IPS-15b (cell line): ENCODE results near the gene CENPN.

Source experiments
- H3K27me3 ChIP-seq: one replicate; pipeline ENCODE4 v1.6.1; 2013; ENCODE audit warnings: low read length; ENCODE audit not compliant: control insufficient read depth, insufficient read depth
- H3K36me3 ChIP-seq: one replicate; pipeline ENCODE4 v1.6.1; 2013; ENCODE audit warnings: low read length; ENCODE audit not compliant: control insufficient read depth, insufficient read depth
- H3K4me1 ChIP-seq: one replicate; pipeline ENCODE4 v1.6.1; 2013; ENCODE audit warnings: mild to moderate bottlenecking, low read length; ENCODE audit not compliant: control insufficient read depth, insufficient read depth
- H3K4me3 ChIP-seq: one replicate; pipeline ENCODE4 v1.5.1; 2013; ENCODE audit warnings: low read depth, low read length
- H3K9ac ChIP-seq: one replicate; pipeline ENCODE4 v1.6.1; 2013; ENCODE audit warnings: low read depth, mild to moderate bottlenecking, low read length
- H3K9me3 ChIP-seq: one replicate; pipeline ENCODE4 v1.6.1; 2013; ENCODE audit warnings: mild to moderate bottlenecking, low read length; ENCODE audit not compliant: control insufficient read depth, insufficient read depth

The CENPN gene

GRCh38 chr16:81071805-81072204 lies 64.8 kb downstream of the CENPN start:
- H3K9ac ChIP-seq, result no peak overlapping the region
- no peaks in the 10 kb centered on the region for H3K4me1 ChIP-seq
- H3K27me3 ChIP-seq, result no peaks in the 10 kb centered on the region
- H3K36me3 ChIP-seq, result no peaks in the 10 kb centered on the region
- no peaks in the 10 kb centered on the region for H3K9me3 ChIP-seq
- no peak overlapping the region for H3K4me3 ChIP-seq

GRCh38 chr16:81073560-81074330 lies 66.7 kb downstream of the CENPN start:
- Histone ChIP-seq H3K36me3 (no peaks in the 10 kb centered on the region), H3K27me3 (no peaks in the 10 kb centered on the region), H3K4me3 (no peak overlapping the region), H3K9me3 (no peaks in the 10 kb centered on the region), H3K4me1 (no peaks in the 10 kb centered on the region), H3K9ac (no peak overlapping the region)

DNA sequence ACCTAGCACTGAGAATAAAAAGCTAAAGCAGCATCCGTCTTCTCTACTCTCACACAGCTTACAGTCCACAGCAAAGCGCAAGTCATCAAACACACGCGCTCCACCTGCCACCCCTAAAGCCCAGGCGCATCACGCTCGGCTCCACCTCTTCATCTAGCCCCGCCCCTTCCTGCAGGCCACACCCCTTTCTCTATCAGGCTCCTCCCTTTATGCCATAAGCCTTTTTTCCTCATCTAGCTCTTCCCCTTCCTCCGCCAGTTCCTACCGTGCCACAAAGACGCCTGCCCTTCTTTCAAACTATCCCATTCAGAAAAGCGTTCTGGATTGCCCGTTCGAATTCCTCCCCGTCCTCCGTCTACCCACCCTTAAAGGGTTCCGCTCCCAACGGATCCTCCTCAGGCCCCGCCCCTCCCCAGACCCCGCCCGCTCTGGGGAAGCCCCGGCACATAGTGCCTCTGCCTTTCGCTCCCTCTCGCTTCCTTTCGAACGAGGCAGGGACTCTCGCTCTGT lies 69.6 kb downstream of the CENPN start:
- Histone ChIP-seq H3K27me3 (no peaks in the 10 kb centered on the region), H3K4me3 (peak overlapping the region; percentile 94), H3K9me3 (no peaks in the 10 kb centered on the region), H3K36me3 (no peaks in the 10 kb centered on the region), H3K4me1 (no peaks in the 10 kb centered on the region), H3K9ac (no peak overlapping the region)

GRCh38 chr16:81077076-81077940 lies 70.3 kb downstream of the CENPN start, which contains the start of gene C16orf46:
Gene C16orf46, minus strand, starts transcription at chr16:81077238. Its CDS starts 13,283 bp downstream, at chr16:81063955.
- Histone ChIP-seq H3K36me3 (no peaks in the 10 kb centered on the region), H3K4me3 (peak within 1 kb of the TSS; percentile 94), H3K4me1 (no peaks in the 10 kb centered on the region)

GRCh38 chr16:81080233-81080632 lies 73.2 kb downstream of the CENPN start:
- no peaks in the 10 kb centered on the region for H3K36me3 ChIP-seq
- no peaks in the 10 kb centered on the region for H3K4me1 ChIP-seq
- H3K9me3 ChIP-seq, result no peaks in the 10 kb centered on the region
- no peak overlapping the region for H3K9ac ChIP-seq
- no peak overlapping the region for H3K4me3 ChIP-seq
- no peaks in the 10 kb centered on the region for H3K27me3 ChIP-seq

More at GRCh38 chr16:81077076-81077940, 70.3 kb downstream of the CENPN start, which contains the start of gene C16orf46:
- H3K9ac ChIP-seq, result peak within 1 kb of the TSS; percentile 97
- no peaks in the 10 kb centered on the region for H3K9me3 ChIP-seq
- H3K27me3 ChIP-seq, result no peaks in the 10 kb centered on the region

DNA sequence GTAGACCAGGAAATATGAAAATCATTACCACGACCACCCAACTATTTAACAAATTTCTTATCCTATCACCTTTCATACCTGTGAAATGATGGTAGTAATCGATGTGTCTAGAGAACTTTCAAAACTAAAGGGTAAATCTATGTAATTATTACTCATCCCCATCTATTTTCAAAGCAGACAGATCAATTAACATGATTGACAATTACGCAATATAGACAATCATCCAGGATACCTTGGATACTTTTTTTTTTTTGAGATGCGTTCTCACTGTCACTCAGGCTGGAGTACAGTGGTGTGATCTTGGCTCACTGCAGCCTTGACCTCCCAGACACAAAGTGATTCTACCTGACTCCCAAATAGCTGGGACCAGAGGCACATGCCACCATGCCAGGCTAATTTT lies 74.0 kb downstream of the CENPN start:
- H3K9ac ChIP-seq, result no peak overlapping the region

More for the DNA sequence above, 74.0 kb downstream of the CENPN start:
- Histone ChIP-seq H3K27me3 (no peaks in the 10 kb centered on the region), H3K36me3 (no peaks in the 10 kb centered on the region), H3K4me3 (no peak overlapping the region), H3K9me3 (no peaks in the 10 kb centered on the region), H3K4me1 (no peaks in the 10 kb centered on the region)
